Islet of Langerhans (tissue), 1 donor: Measurements from ENCODE around the gene SUPT5H.
"Not testable (repeated sequence)": the region's sequence is repeated elsewhere in the genome, so short reads cannot be mapped to it uniquely, and the experiment has no call there.

Experiments
- FAIRE-seq: peaks from one replicate; lab custom pipeline; 2011; peaks lifted over from hg19 to GRCh38; lab: Jason Lieb, UNC

SUPT5H gene

GRCh38 chr19:39426170-39426569, 19.2 kb upstream of the SUPT5H start:
- FAIRE-seq = no peak

- no peak for FAIRE-seq
Measured at GRCh38 chr19:39427707-39428106, 17.7 kb upstream of the SUPT5H start.

DNA sequence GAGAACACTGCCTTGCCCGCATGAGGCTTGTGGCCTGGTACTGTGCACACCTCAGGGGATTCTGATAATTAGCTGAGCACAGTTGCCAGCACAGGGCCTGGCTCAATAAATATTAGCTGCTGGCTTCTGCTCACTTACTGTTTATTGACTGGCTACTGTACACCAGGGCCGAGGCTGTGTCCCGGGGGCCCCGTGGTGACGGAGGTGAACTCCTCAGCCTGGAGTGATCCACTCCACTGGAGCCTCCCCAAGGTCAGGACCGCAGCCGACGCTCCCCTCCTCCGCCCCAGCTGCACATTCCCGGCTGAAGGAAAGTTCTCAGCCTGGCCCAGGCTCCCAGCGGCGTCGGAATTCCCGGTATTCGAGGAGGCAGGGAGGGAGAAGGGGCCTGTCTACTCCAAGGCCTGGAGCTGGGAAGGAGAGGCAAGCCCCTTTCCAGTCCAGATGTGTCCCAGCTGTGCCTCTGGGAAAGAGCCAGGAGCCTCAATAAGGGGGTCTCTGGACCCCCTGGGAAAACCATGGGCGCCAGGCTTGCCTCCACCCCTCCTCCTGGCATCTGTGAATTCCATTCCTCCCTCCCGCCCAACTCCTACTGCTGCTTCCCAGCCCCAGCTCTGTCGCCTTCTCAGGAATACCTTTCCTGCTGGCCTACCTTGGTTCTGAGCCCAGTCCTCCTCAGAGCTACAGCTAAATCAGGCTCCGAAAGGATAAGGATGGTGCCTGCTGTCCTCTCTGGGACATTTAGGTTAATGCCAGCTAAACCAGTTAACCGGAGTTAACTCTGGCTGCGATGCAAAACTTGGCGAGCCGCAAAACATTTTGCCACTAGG, 16.9 kb upstream of the SUPT5H start:
- FAIRE-seq = no peak

- no peak for FAIRE-seq
Measured at GRCh38 chr19:39430675-39431593, 14.4 kb upstream of the SUPT5H start.

DNA sequence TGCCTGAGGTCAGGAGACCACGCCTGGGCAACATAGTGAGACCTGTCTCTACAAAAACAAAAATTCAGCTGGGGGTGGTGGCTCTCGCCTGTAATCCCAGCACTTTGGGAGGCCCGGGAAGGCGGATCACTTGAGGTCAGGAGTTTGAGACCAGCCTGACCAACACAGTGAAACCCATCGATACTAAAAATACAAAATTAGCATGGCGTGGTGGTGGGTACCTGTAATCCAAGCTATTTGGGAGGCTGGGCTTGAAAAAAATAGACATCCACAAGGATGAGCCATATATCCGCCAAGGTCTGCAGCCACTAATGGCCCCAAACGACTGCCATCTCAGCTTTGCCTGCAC, 12.7 kb upstream of the SUPT5H start:
- no peak for FAIRE-seq

DNA sequence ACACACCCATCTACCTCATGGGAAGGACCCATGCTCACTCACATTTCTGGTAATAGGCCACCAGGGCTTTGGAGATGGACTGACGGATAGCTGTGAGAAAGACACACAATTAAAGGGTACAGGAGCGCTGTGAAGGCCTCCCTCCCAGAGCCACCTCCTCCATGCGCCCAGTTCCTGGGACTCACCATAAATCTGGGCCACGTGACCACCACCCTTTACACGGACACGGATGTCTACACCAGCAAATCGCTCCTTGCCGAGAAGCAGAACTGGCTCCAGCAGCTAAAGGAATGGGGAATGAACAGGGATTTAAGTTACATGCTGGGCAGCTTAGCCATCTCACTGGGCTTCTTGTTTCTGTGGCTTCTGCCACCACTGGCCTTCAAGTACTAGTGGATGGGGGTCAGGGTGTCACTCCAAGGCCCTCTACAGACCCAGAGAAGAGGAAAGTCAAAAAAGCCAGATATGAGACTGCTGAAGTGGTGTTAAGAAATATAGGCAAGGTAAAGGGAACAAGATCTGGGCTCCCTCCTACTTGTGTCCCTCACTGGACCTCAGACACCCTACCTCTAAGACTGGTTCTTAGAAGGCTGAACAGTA, 11.8 kb upstream of the SUPT5H start:
- no peak for FAIRE-seq

DNA sequence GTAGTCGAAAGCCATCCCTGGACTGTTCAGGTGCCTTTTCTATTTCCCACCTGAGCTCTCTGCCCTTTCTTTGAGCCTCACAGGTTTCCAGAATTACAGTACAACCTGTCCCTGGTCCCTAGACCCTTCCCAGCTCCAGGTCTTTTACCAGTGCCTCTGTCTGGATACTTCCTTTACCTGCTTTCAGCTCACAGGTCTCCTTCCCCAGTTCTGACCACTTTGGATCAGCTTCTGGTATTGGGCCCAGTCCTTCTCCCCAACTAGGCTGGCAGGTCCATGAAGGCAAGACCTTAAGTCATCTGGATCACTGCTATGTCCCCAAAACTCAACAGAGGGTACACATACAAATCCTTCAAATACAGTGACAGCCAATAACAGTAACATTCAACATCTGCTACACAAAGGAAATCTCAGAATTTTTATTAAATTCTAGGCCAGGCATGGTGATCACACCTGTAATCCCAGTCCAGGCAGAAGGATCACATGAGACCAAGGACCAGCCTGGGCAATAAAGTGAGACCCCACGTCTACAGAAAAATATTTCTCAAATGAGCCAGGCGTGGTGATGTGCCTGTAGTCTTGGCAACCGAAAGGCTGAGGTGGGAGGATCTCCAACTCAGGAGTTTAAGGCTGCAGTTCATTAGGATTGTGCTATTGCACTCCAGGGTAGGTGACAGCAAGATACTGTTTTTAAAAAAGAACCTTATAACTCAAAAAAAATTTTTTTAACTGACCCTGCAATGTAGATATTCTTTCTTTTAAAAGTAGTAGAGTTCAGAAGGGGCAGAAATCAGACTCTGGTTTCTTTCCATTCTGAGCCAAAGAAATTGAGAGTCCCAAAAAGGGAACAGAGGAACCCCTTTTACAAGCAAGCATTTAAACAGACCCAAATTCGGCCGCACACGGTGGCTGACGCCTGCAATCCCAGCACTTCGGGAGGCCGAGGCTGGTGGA, 11.0 kb upstream of the SUPT5H start:
- no peak for FAIRE-seq

GRCh38 chr19:39435499-39436349, 9.7 kb upstream of the SUPT5H start, which contains the start of gene RPS16:
Gene RPS16, minus strand, starts transcription at chr19:39435949. Its CDS starts 54 bp downstream, at chr19:39435895.
- no peak for FAIRE-seq

DNA sequence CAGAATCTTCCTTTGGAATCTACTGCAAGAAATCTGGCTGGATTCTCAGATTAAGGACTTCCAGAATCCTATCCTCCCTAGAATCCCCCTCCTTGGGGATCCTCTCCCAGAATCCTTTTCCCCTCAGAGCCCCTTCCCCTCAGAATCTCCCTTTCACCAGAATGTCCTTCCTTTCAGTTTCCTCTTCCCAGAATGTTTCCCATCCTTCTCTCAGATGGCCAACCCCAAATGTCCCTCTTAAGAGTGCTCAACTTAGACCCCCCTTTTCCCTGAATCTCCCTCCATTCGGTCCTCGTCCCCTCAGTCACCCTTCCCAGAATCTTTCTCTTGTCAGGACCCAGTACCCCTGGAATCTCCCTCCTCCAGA, 9.0 kb upstream of the SUPT5H start:
- FAIRE-seq = no peak

DNA sequence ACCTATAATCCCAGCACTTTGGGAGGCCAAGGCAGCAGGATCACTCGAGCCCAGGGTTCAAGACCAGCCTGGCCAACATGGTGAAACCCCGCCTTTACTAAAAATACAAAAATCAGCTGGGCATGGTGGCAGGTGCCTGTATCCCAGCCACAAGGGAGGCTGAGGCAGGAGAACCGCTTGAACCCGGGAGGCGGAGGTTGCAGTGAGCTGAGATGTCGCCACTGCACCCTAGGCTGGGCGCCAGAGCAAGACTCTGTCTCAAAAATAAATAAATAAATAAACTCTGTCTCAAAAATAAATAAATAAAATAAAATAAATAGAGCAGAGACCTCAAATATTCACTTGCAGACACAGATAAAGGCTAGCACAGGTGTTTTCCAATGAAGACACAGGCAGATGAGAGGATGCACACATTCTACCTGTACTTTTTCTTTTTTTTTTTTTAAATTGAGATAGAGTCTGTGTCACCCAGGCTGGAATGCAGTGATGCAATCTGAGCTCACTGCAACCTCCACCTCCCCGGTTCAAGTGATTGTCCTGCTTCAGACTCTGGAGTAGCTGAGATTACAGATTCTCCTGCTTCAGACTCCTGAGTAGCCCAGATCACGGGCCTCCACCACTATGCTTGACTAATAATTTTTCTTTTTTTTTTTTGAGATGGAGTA, 7.0 kb upstream of the SUPT5H start:
- no peak for FAIRE-seq

DNA sequence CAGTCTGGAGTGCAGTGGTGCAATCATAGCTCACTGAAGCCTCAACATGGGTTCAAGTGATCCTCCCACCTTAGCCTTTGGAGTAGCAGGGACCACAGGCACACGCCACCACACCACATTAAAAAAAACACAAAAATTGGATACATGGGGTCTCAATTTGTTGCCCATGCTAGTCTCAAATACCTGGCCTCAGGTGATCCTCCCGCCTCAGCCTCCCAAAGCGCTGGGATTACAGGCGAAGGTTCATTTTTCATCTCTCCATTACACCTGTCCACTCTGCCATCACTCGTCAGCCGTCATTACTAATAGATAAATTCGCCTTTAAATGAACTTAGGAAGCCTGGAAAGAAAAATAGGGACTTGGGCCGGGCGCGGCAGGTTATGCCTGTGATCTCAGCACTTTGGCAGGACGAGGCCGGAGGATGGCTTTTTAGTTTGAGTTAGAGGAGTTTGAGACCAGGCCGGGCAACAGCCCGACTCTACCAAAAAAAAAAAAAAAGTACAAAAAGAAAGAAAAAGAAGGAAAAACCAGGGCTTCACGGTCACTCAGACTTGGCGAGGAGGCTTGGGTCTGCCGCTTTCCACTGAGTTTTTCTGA, 685 bp upstream of the SUPT5H start:
- no peak for FAIRE-seq

- FAIRE-seq = no peak
Measured at GRCh38 chr19:39446365-39447084, 1.1 kb downstream of the SUPT5H start.

- no peak for FAIRE-seq
Measured at GRCh38 chr19:39448271-39448670, 2.9 kb downstream of the SUPT5H start.

DNA sequence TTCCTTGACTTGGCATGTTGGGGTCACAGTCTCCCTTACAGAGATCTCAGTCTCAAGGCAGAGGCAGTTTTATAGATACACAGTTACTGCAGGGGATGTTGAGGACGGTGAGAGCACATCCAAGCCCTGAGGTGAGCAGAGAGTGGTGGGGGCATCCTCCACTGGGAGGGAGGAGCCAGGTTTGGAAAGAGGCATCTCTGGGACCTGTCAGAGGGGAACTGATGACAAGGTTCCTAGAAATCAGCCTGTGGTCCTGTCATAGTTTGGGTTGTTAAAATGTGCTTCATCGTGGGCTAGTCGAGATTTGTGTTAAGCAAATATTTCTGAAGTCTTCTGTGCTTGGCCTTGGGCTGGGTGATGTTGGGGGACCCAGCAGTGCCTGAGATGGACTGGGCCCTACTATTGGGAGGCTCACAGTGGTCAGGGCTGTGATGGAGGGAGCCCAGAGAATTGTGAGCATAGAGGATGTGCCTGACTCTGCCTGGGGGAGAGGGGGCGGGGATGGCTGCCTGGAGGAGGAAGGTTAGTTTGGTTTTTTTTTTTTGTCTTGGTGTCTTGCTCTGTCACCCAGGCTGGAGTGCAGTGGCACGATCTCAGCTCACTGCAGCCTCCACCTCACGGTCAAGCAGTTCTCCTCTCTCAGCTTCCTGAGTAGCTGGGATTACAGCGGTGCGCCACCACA, 3.9 kb downstream of the SUPT5H start:
- FAIRE-seq = no peak

GRCh38 chr19:39451257-39451656, 5.9 kb downstream of the SUPT5H start:
- FAIRE-seq = not testable (repeated sequence)

DNA sequence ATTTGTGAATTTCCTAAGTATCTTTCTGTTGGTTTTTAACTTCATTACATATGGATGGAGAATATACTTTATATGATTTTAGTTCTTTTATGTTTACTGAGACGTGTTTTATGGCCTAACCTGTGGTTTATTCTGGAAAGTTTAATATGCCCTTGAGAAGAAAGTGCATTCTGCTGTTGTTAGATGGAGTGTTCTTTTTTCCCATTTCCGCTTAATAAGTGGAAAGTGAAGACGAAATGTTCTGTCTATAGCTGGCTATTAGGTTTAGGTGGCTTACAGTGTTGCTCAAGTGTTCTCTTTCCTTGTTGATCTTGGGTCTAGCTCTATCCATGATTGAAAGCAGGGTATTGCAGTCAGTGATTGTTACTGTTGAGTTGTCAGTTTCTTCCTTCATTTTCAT, 18.0 kb downstream of the SUPT5H start:
- no peak for FAIRE-seq

DNA sequence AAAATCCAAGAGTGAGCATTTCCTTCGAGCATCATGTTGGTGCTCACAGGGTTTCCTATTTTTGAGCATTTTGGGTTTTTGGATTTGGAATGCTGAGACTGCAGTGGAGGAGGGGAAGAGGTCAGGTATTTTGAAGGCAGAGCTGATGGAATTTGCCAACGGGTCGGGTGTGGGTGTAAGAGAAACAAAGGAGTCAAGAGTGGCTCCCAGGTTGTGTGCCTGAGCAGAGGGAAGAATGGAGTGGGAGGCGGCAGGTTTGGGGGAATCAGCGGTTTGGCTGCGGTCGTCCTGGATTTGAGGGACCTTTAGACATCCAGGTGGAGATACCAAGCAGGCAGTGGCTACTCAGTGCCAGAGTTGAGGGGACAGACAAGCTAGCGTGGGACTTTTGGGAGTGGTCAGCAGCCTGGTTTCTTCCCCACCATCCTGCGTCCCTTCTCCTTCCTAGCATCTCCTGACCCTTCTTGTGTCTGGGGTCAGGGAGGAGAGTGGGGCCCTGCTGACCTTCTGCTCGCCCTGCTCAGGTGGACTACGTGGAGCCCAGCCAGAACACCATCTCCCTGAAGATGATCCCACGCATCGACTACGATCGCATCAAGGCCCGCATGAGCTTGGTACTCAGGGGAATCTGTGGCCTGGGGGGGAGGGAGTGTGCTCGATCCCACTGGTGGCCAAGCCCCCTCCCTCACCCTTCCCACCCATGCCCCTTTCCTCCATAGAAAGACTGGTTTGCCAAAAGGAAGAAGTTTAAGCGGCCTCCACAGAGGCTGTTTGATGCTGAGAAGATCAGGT, 20.8 kb downstream of the SUPT5H start:
- FAIRE-seq = no peak

DNA sequence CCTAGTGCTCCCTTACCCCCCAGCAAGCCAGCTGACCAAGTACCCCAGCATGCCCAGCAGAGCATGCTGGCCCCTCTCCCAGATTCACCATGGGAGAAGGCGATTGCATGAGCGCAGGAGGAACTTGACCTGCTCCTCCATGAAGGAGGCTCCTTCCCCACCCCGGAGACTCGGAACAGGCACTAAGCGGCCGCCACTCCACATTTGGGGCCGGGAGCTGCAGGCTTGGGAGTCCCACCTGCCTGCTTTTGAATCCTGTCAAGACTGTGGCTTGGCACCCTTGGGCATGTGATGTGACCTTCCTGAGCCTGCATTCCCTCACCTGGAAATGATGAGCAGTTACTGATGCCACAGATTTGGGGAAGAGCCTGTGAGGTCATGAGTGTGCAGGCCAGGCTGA, 22.6 kb downstream of the SUPT5H start:
- FAIRE-seq = no peak
